GM04503 (cell line): ENCODE results near the gene MYH9.
"Not testable (repeated sequence)": the region's sequence is repeated elsewhere in the genome, so short reads cannot be mapped to it uniquely, and the experiment has no call there.

Experiments used
- DNase-seq: peaks from one replicate; pipeline ENCODE4 v3.0.0-alpha.2; 2012; ENCODE audit warnings: low read depth

Gene MYH9

GRCh38 chr22:36291831-36292740, 95.7 kb downstream of the MYH9 start:
- DNase-seq = no peak

GRCh38 chr22:36290391-36291075, 97.2 kb downstream of the MYH9 start:
- DNase-seq = not testable (repeated sequence)

GRCh38 chr22:36289948-36290371, 97.8 kb downstream of the MYH9 start:
- DNase-seq = not testable (repeated sequence)

- no peak for DNase-seq
Observed at GRCh38 chr22:36289406-36289870, 98.3 kb downstream of the MYH9 start.

GRCh38 chr22:36288571-36289405, 99.0 kb downstream of the MYH9 start:
- DNase-seq = no peak

- no peak for DNase-seq
Observed at GRCh38 chr22:36287881-36288515, 99.8 kb downstream of the MYH9 start.

- no peak for DNase-seq
Observed at GRCh38 chr22:36286096-36286957, 101.4 kb downstream of the MYH9 start.

GRCh38 chr22:36285545-36285944, 102.2 kb downstream of the MYH9 start:
- no peak for DNase-seq

- DNase-seq = no peak
Observed at GRCh38 chr22:36285017-36285416, 102.8 kb downstream of the MYH9 start.

GRCh38 chr22:36284171-36284571, 103.6 kb downstream of the MYH9 start:
- no peak for DNase-seq

- DNase-seq = no peak
Observed at GRCh38 chr22:36282328-36282831, 105.4 kb downstream of the MYH9 start.

GRCh38 chr22:36281781-36282327, 105.9 kb downstream of the MYH9 start:
- no peak for DNase-seq

GRCh38 chr22:36280379-36280778, 107.4 kb downstream of the MYH9 start:
- DNase-seq = no peak

- no peak for DNase-seq
Observed at GRCh38 chr22:36279219-36279666, 108.5 kb downstream of the MYH9 start.

GRCh38 chr22:36277482-36278291, 110.1 kb downstream of the MYH9 start:
- DNase-seq = no peak

- DNase-seq = no peak
Observed at GRCh38 chr22:36274531-36274930, 113.2 kb downstream of the MYH9 start.

GRCh38 chr22:36271951-36272350, 115.8 kb downstream of the MYH9 start:
- DNase-seq = not testable (repeated sequence)

GRCh38 chr22:36271231-36271630, 116.5 kb downstream of the MYH9 start:
- not testable (repeated sequence) for DNase-seq

- no peak for DNase-seq
Observed at GRCh38 chr22:36267896-36268485, 119.8 kb downstream of the MYH9 start.
